ENCODE results near the gene RNASEL.
"Not testable (repeated sequence)": the region's sequence is repeated elsewhere in the genome, so short reads cannot be mapped to it uniquely, and the experiment has no call there.

Gene RNASEL

GRCh38 chr1:182588500-182589396 is at the start of gene RNASEL:
Gene RNASEL, minus strand, starts transcription at chr1:182589256. Its CDS starts 2,450 bp downstream, at chr1:182586806.
- peak; percentile 58 for DNase-seq

GRCh38 chr1:182637769-182638168 is 48.7 kb upstream of the RNASEL start:
- DNase-seq, result no peak

- DNase-seq, result no peak
These were observed 46.8 kb upstream of the RNASEL start for GRCh38 chr1:182635871-182636270.

GRCh38 chr1:182634306-182635072 is 45.4 kb upstream of the RNASEL start:
- peak; percentile 70 for DNase-seq

GRCh38 chr1:182633657-182634281 is 44.7 kb upstream of the RNASEL start:
- peak; percentile 96 for DNase-seq

- DNase-seq, result no peak
These were observed 44.0 kb upstream of the RNASEL start for GRCh38 chr1:182633031-182633430.

- not testable (repeated sequence) for DNase-seq
These were observed 43.4 kb upstream of the RNASEL start for GRCh38 chr1:182632441-182632857.

GRCh38 chr1:182631954-182632353 is 42.9 kb upstream of the RNASEL start:
- DNase-seq, result no peak

- DNase-seq, result no peak
These were observed 42.1 kb upstream of the RNASEL start for GRCh38 chr1:182631053-182631677.

- DNase-seq, result no peak
These were observed 41.5 kb upstream of the RNASEL start for GRCh38 chr1:182630586-182630985.

- no peak for DNase-seq
These were observed 40.5 kb upstream of the RNASEL start for GRCh38 chr1:182629499-182630096.

- DNase-seq, result no peak
These were observed 40.0 kb upstream of the RNASEL start for GRCh38 chr1:182629080-182629479.

GRCh38 chr1:182628657-182629056 is 39.6 kb upstream of the RNASEL start:
- DNase-seq, result no peak

- DNase-seq, result no peak
These were observed 38.6 kb upstream of the RNASEL start for GRCh38 chr1:182627622-182628021.

- no peak for DNase-seq
These were observed 37.5 kb upstream of the RNASEL start for GRCh38 chr1:182626527-182626926.

GRCh38 chr1:182625719-182626504 is 36.9 kb upstream of the RNASEL start:
- no peak for DNase-seq

- no peak for DNase-seq
These were observed 36.0 kb upstream of the RNASEL start for GRCh38 chr1:182625024-182625423.

- no peak for DNase-seq
These were observed 35.5 kb upstream of the RNASEL start for GRCh38 chr1:182624577-182624976.

- DNase-seq, result no peak
These were observed 34.0 kb upstream of the RNASEL start for GRCh38 chr1:182622901-182623528.

- DNase-seq, result no peak
These were observed 32.9 kb upstream of the RNASEL start for GRCh38 chr1:182621906-182622305.

GRCh38 chr1:182620924-182621585 is 32.0 kb upstream of the RNASEL start:
- no peak for DNase-seq

Measured in DMS153 (cell line).